HG03442 (cell line): Measurements from ENCODE around the gene BEAN1.

Source experiments
- ATAC-seq: cut with Tn5 transposase; IDR thresholded peaks from one replicate; pipeline ENCODE4 v1.9.1; 2021; ENCODE audit warnings: mild to moderate bottlenecking, moderate library complexity; ENCODE audit not compliant: unreplicated experiment

BEAN1 gene

GRCh38 chr16:66416939-66417700 is 10.0 kb upstream of the BEAN1 start:
- no peak for ATAC-seq

GRCh38 chr16:66418165-66418962 is 8.7 kb upstream of the BEAN1 start:
- no peak for ATAC-seq

- no peak for ATAC-seq
Measured at GRCh38 chr16:66419527-66419926, 7.6 kb upstream of the BEAN1 start.

GRCh38 chr16:66420396-66420795 is 6.7 kb upstream of the BEAN1 start:
- ATAC-seq = no peak

- no peak for ATAC-seq
Measured at GRCh38 chr16:66421891-66422290, 5.2 kb upstream of the BEAN1 start.

- no peak for ATAC-seq
Measured at GRCh38 chr16:66422366-66422765, 4.7 kb upstream of the BEAN1 start.

- ATAC-seq = no peak
Measured at GRCh38 chr16:66423177-66423576, 3.9 kb upstream of the BEAN1 start.

GRCh38 chr16:66425651-66426050 is 1.4 kb upstream of the BEAN1 start:
- no peak for ATAC-seq

- ATAC-seq = no peak
Measured at GRCh38 chr16:66426112-66427035, 721 bp upstream of the BEAN1 start.

GRCh38 chr16:66427871-66428681 is 981 bp downstream of the BEAN1 start:
- ATAC-seq = no peak

- no peak for ATAC-seq
Measured at GRCh38 chr16:66428682-66429251, 1.7 kb downstream of the BEAN1 start.

- no peak for ATAC-seq
Measured at GRCh38 chr16:66429290-66429962, 2.3 kb downstream of the BEAN1 start.

- no peak for ATAC-seq
Measured at GRCh38 chr16:66430214-66430613, 3.1 kb downstream of the BEAN1 start.

GRCh38 chr16:66431760-66432159 is 4.7 kb downstream of the BEAN1 start:
- no peak for ATAC-seq

- no peak for ATAC-seq
Measured at GRCh38 chr16:66432429-66432828, 5.3 kb downstream of the BEAN1 start.

GRCh38 chr16:66434619-66435430 is 7.7 kb downstream of the BEAN1 start:
- ATAC-seq = no peak

GRCh38 chr16:66435896-66436295 is 8.8 kb downstream of the BEAN1 start:
- no peak for ATAC-seq

GRCh38 chr16:66437391-66437945 is 10.4 kb downstream of the BEAN1 start:
- ATAC-seq = no peak
